Memory B cell (primary cell): ENCODE measurements around the gene NR2C2AP.

ENCODE experiments used
- ATAC-seq: fragments of 150-1000 bp; cut with Tn5 transposase; 2 replicates; pipeline ENCODE4 v1.10.0; 2021; ENCODE audit warnings: low read depth, mild to moderate bottlenecking, moderate library complexity
- DNase-seq, 2 donors: peaks; one replicate each; pipeline ENCODE4 v3.0.0; 2022; ENCODE audit warnings: low spot score in 2 of 2
- H3K27ac Mint-ChIP-seq: one replicate; pipeline ENCODE4 v1.8.0; 2022; ENCODE audit warnings: mild to moderate bottlenecking, moderate library complexity, mixed read lengths
- H3K27me3 Mint-ChIP-seq: one replicate; pipeline ENCODE4 v1.8.0; 2022; ENCODE audit warnings: mixed read lengths
- H3K36me3 Mint-ChIP-seq: one replicate; pipeline ENCODE4 v1.8.0; 2022; ENCODE audit warnings: mild to moderate bottlenecking, mixed read lengths
- H3K4me1 Mint-ChIP-seq: one replicate; pipeline ENCODE4 v1.8.0; 2022; ENCODE audit warnings: mixed read lengths
- H3K4me3 Mint-ChIP-seq: one replicate; pipeline ENCODE4 v1.8.0; 2022; ENCODE audit warnings: mild to moderate bottlenecking, moderate library complexity, mixed read lengths
- H3K9me3 Mint-ChIP-seq: one replicate; pipeline ENCODE4 v1.8.0; 2022; ENCODE audit warnings: mixed read lengths

Gene NR2C2AP

GRCh38 chr19:19160461-19161035 is 42.7 kb downstream of the NR2C2AP start:
- H3K4me1 Mint-ChIP-seq = peaks cover 24% of the 10 kb centered on the region

GRCh38 chr19:19159534-19159933 is 43.7 kb downstream of the NR2C2AP start:
- H3K9me3 Mint-ChIP-seq = peaks cover 6% of the 10 kb centered on the region
- ATAC-seq (no peak), DNase-seq (no peak)
- peak overlapping the region; percentile 9 for H3K4me3 Mint-ChIP-seq
- peaks cover 29% of the 10 kb centered on the region for H3K4me1 Mint-ChIP-seq
- H3K27ac Mint-ChIP-seq = no peak overlapping the region
- no peaks in the 10 kb centered on the region for H3K27me3 Mint-ChIP-seq
- peaks cover 7% of the 10 kb centered on the region for H3K36me3 Mint-ChIP-seq

More at GRCh38 chr19:19160461-19161035, 42.7 kb downstream of the NR2C2AP start:
- peaks cover 5% of the 10 kb centered on the region for H3K36me3 Mint-ChIP-seq
- peak; percentile 87 for ATAC-seq
- peaks cover 4% of the 10 kb centered on the region for H3K9me3 Mint-ChIP-seq
- H3K4me3 Mint-ChIP-seq = peak overlapping the region; percentile 44
- peak; percentile 43 to 57 for DNase-seq
- H3K27ac Mint-ChIP-seq = no peak overlapping the region
- H3K27me3 Mint-ChIP-seq = no peaks in the 10 kb centered on the region

GRCh38 chr19:19157808-19158207 is 45.4 kb downstream of the NR2C2AP start:
- H3K9me3 Mint-ChIP-seq = peaks cover 6% of the 10 kb centered on the region
- ATAC-seq (no peak), DNase-seq (no peak)
- H3K36me3 Mint-ChIP-seq = peaks cover 7% of the 10 kb centered on the region
- H3K27me3 Mint-ChIP-seq = no peaks in the 10 kb centered on the region
- no peak overlapping the region for H3K27ac Mint-ChIP-seq
- H3K4me3 Mint-ChIP-seq = no peak overlapping the region
- peaks cover 33% of the 10 kb centered on the region for H3K4me1 Mint-ChIP-seq

GRCh38 chr19:19155495-19156219 is 47.6 kb downstream of the NR2C2AP start:
- peaks cover 7% of the 10 kb centered on the region for H3K36me3 Mint-ChIP-seq

GRCh38 chr19:19154768-19155494 is 48.3 kb downstream of the NR2C2AP start:
- Mint-ChIP-seq H3K27me3 (no peaks in the 10 kb centered on the region), H3K4me1 (peaks cover 38% of the 10 kb centered on the region), H3K36me3 (peaks cover 7% of the 10 kb centered on the region), H3K4me3 (no peak overlapping the region), H3K9me3 (peaks cover 6% of the 10 kb centered on the region), H3K27ac (peak overlapping the region; percentile 32)
- DNase-seq (no peak), ATAC-seq (no peak)

More at GRCh38 chr19:19155495-19156219, 47.6 kb downstream of the NR2C2AP start:
- peak overlapping the region; percentile 61 for H3K4me3 Mint-ChIP-seq
- peaks cover 6% of the 10 kb centered on the region for H3K9me3 Mint-ChIP-seq
- H3K27ac Mint-ChIP-seq = peak overlapping the region; percentile 32
- ATAC-seq (peak; percentile 31), DNase-seq (no peak)
- H3K27me3 Mint-ChIP-seq = no peaks in the 10 kb centered on the region
- peaks cover 37% of the 10 kb centered on the region for H3K4me1 Mint-ChIP-seq

GRCh38 chr19:19152668-19153384 is 50.4 kb downstream of the NR2C2AP start:
- H3K36me3 Mint-ChIP-seq = peaks cover 11% of the 10 kb centered on the region
- no peaks in the 10 kb centered on the region for H3K27me3 Mint-ChIP-seq
- DNase-seq (no peak), ATAC-seq (no peak)
- H3K27ac Mint-ChIP-seq = no peak overlapping the region
- H3K4me1 Mint-ChIP-seq = peaks cover 37% of the 10 kb centered on the region
- no peak overlapping the region for H3K4me3 Mint-ChIP-seq
- peaks cover 6% of the 10 kb centered on the region for H3K9me3 Mint-ChIP-seq

GRCh38 chr19:19151418-19151817 is 51.8 kb downstream of the NR2C2AP start:
- DNase-seq = no peak
- Mint-ChIP-seq H3K36me3 (peaks cover 16% of the 10 kb centered on the region), H3K27ac (peak overlapping the region; percentile 47), H3K27me3 (no peaks in the 10 kb centered on the region), H3K4me1 (peaks cover 37% of the 10 kb centered on the region), H3K4me3 (no peak overlapping the region), H3K9me3 (peaks cover 6% of the 10 kb centered on the region)
- peak; percentile 80 for ATAC-seq
